Parathyroid adenoma (tissue), 2 donors: ENCODE results near the gene SYNJ2.

Experiments
- H2AFZ ChIP-seq: fragments of 300-600 bp; sonication (generic); one replicate; pipeline ENCODE4 v1.7.0; 2017; ENCODE audit warnings: antibody characterized with exemption, mild to moderate bottlenecking
- H3K27ac ChIP-seq: fragments of 300-600 bp; sonication (generic); one replicate; pipeline ENCODE4 v1.7.0; 2017
- H3K27me3 ChIP-seq: fragments of 300-600 bp; sonication (generic); one replicate; pipeline ENCODE4 v1.7.0; 2017; ENCODE audit warnings: low read length; ENCODE audit not compliant: control insufficient read depth, insufficient read depth
- H3K36me3 ChIP-seq: fragments of 300-600 bp; sonication (generic); one replicate; pipeline ENCODE4 v1.7.0; 2017; ENCODE audit warnings: low read length; ENCODE audit not compliant: control insufficient read depth, insufficient read depth
- H3K4me1 ChIP-seq: fragments of 300-600 bp; sonication (generic); one replicate; pipeline ENCODE4 v1.7.0; 2017; ENCODE audit warnings: control low read depth
- H3K4me2 ChIP-seq: fragments of 300-600 bp; sonication (generic); one replicate; pipeline ENCODE4 v1.7.0; 2017; ENCODE audit warnings: low read length
- H3K4me3 ChIP-seq: fragments of 300-600 bp; sonication (generic); one replicate; pipeline ENCODE4 v1.7.0; 2017; ENCODE audit warnings: low read depth, low read length
- H3K79me2 ChIP-seq: fragments of 300-600 bp; sonication (generic); one replicate; pipeline ENCODE4 v1.7.0; 2017; ENCODE audit warnings: control low read depth
- H3K9ac ChIP-seq: fragments of 300-600 bp; sonication (generic); one replicate; pipeline ENCODE4 v1.7.0; 2017; ENCODE audit warnings: mild to moderate bottlenecking
- H3K9me3 ChIP-seq: fragments of 300-600 bp; sonication (generic); one replicate; pipeline ENCODE4 v1.7.0; 2017; ENCODE audit warnings: low read length; ENCODE audit not compliant: control insufficient read depth
- CTCF ChIP-seq: fragments of 300-600 bp; sonication (generic); IDR thresholded peaks from one replicate; pipeline ENCODE4 v1.7.0; 2017; ENCODE audit warnings: antibody characterized with exemption, mild to moderate bottlenecking
- donor health status: primary hyperparathyroidism.

SYNJ2 gene

DNA sequence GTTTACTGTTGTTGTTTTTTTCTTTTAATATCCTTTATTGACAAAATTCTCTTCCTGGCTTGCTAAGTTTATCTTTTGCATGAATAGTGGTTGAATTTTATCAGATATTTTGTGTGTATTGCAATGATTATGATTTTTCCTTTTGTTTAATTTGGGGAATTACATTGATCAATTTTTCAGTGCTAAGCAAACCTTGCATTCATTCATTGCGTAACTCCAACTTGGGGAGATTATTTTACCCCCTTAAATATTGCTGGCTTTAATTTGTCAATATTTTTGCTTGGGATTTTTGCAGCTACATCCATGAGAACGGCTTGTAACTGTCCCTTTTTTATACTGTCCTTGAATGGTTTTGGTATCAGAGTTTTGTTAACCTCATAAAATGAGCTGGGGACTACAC is 123.0 kb downstream of the SYNJ2 start:
- no peak overlapping the region for H3K4me3 ChIP-seq
- no peaks in the 10 kb centered on the region for H3K79me2 ChIP-seq
- H3K27ac ChIP-seq, result no peak overlapping the region
- no peaks in the 10 kb centered on the region for H3K27me3 ChIP-seq
- H3K9me3 ChIP-seq, result no peaks in the 10 kb centered on the region
- no peak overlapping the region for H3K9ac ChIP-seq
- no peaks in the 10 kb centered on the region for H3K36me3 ChIP-seq
- H2AFZ ChIP-seq, result no peak overlapping the region
- no peak overlapping the region for H3K4me2 ChIP-seq
- no peaks in the 10 kb centered on the region for H3K4me1 ChIP-seq
- TF ChIP-seq CTCF, result no peak

GRCh38 chr6:158109748-158110147 is 128.1 kb downstream of the SYNJ2 start:
- Histone ChIP-seq H2AFZ (no peak overlapping the region), H3K36me3 (no peaks in the 10 kb centered on the region), H3K4me1 (no peaks in the 10 kb centered on the region), H3K4me3 (no peak overlapping the region), H3K79me2 (no peaks in the 10 kb centered on the region), H3K9me3 (no peaks in the 10 kb centered on the region), H3K9ac (no peak overlapping the region), H3K4me2 (no peak overlapping the region), H3K27me3 (no peaks in the 10 kb centered on the region), H3K27ac (no peak overlapping the region)
- TF ChIP-seq CTCF, result no peak

GRCh38 chr6:158110986-158111385 is 129.3 kb downstream of the SYNJ2 start:
- Histone ChIP-seq H3K79me2 (no peaks in the 10 kb centered on the region), H3K4me3 (no peak overlapping the region), H2AFZ (no peak overlapping the region), H3K27me3 (no peaks in the 10 kb centered on the region), H3K4me1 (no peaks in the 10 kb centered on the region), H3K27ac (no peak overlapping the region), H3K9ac (no peak overlapping the region), H3K9me3 (no peaks in the 10 kb centered on the region), H3K36me3 (no peaks in the 10 kb centered on the region), H3K4me2 (no peak overlapping the region)
- no peak for TF ChIP-seq CTCF

- H3K36me3 ChIP-seq, result no peaks in the 10 kb centered on the region
Measured at GRCh38 chr6:158111987-158112386, 130.3 kb downstream of the SYNJ2 start.

More at GRCh38 chr6:158111987-158112386, 130.3 kb downstream of the SYNJ2 start:
- H3K9me3 ChIP-seq, result no peaks in the 10 kb centered on the region
- H2AFZ ChIP-seq, result no peak overlapping the region
- H3K27me3 ChIP-seq, result no peaks in the 10 kb centered on the region
- TF ChIP-seq CTCF, result no peak
- H3K4me3 ChIP-seq, result no peak overlapping the region
- H3K79me2 ChIP-seq, result no peaks in the 10 kb centered on the region
- H3K4me1 ChIP-seq, result no peaks in the 10 kb centered on the region
- H3K9ac ChIP-seq, result no peak overlapping the region
- no peak overlapping the region for H3K27ac ChIP-seq
- no peak overlapping the region for H3K4me2 ChIP-seq
